Activated T-cell treated with anti-CD3 and anti-CD28 coated beads for 48 hours (primary cell): ENCODE results near the gene LANCL3.
"Not testable (repeated sequence)": the region's sequence is repeated elsewhere in the genome, so short reads cannot be mapped to it uniquely, and the experiment has no call there.

Experiments
- DNase-seq: peaks from one replicate; pipeline ENCODE4 v3.0.0-alpha.2; 2020; ENCODE audit warnings: low read depth

The LANCL3 gene

DNA sequence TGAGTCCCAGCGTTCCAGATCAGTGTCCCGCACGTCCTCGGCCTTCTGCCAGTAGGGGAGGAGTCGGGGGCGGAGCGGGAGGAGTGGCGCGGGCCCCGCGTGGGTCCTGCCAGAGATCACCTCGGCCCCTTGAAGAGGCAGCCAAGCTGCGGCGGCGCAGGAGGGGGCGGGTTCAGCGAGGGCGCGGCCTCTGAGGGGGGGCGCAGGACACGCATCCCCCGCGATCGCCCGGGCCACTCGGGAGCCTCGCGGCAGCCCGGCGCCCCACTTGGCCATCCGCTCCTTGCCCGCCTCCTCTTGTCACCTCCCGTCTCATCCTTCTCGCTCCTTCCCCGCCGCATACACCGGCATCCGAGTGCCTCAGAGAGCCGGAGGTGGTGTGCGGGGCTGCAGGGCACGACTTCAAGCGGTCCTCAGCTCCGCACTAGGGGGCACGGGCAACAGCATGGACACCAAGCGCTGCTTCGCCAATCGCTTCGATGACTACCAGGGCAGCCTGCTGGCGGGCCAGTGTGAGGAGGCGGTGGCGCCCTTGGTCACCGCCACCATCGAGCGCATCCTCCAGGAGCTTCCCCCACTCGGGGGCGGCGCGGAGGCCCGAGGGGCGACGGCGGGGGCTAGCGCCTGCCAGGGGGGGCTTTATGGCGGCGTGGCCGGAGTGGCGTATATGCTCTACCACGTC, at the start of gene LANCL3:
TSS of gene LANCL3 (plus strand) at position 236 of the 682 bp plus-strand sequence. CDS start at position 446, 210 bp downstream.
- DNase-seq = not testable (repeated sequence)

DNA sequence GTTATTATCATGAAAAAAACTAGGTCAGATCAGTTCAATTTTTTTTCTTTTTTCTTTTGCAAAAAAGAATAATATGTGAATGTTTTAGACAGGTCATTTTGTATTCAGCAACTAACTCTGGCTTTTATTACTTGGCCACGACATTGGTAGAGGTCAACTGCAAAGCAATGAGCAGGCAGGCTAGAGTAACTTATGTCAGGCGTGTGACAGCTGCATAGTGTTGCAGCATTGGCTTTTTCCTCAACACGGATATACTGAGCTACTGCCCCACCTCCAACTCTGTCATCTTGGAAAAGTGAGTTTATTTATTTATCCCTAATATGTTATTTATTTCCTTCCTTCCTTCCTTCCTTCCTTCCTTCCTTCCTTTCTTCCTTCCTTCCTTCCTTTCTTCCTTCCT, 47.8 kb upstream of the LANCL3 start:
- DNase-seq = not testable (repeated sequence)

DNA sequence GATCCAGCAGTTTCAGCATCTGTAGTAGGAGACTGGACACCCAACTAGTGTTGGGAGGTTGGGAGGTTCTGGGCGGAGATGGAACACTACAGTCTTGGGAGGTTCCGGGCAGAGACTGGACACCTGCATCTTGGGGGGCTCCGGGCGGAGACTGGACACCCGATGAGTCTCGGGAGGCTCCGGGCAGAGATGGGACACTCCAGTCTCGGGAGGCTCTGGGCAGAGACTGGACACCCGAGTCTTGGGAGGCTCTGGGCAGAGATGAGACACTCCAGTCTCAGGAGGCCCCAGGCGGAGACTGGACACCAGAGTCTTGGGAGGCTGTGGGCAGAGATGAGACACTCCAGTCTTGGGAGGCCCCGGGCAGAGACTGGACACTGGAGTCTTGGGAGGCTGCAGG, 29.5 kb upstream of the LANCL3 start:
- DNase-seq = no peak

DNA sequence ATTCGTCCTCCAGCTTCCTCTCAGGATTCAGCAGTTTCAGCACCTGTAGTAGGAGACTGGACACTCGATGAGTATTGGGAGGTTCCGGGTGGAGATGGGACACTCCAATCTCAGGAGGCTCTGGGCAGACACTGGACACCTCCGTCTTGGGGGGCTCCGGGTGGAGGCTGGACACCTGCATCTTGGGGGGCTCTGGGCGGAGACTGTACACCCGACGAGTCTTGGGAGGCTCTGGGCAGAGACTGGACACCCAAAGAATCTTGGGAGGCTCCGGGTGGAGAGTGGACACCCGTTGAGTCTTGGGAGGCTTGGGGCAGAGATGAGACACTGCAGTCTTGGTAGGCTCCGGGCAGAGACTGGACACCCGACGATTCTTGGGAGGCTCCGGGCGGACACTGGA, 28.7 kb upstream of the LANCL3 start:
- no peak for DNase-seq

DNA sequence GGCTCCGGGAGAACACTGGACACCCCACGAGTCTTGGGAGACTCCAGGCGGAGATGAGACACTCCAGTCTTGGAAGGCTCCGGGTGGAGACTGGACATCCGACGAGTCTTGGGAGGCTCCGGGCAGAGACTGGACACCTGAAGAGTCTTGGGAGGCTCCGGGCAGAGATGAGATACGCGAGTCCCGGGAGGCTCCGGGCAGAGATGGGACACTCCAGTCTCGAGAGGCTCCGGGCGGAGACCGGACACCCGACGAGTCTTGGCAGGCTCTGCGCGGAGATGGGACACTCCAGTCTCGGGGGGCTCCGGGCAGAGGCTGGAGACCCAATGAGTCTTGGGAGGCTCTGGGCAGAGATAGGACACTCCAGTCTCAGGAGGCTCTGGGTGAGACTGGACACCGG, 28.1 kb upstream of the LANCL3 start:
- DNase-seq = no peak

DNA sequence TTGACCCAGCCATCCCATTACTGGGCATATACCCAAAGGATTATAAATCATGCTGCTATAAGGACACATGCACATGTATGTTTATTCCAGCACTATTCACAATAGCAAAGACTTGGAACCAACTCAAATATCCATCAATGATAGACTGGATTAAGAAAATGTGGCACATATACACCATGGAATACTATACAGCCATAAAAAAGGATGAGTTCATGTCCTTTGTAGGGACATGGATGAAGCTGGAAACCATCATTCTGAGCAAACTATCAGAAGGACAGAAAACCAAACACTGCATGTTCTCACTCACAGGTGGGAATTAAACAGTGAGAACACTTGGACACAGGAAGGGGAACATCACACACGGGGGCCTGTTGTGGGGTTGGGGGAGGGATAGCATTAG, 26.9 kb upstream of the LANCL3 start:
- not testable (repeated sequence) for DNase-seq

DNA sequence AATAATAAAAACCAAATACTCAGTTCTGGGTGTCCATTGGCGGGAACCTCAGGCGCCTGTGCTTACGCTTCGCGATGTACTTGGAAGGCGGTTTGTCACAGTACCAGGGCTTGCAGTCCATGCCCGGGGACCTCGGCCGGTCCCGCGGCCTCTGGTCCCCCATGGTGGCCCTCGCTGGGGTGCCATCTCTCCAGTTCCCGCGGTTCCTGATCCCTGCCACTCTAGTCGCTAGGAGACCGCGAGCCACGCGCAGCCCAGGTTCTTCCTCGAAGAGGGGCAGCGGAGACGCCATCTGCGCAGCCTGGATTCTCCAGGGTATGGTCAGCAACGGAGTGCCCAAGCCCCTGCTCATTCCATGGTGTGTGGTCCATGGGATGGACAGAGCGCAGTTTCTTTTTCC, 26.4 kb upstream of the LANCL3 start:
- no peak for DNase-seq

DNA sequence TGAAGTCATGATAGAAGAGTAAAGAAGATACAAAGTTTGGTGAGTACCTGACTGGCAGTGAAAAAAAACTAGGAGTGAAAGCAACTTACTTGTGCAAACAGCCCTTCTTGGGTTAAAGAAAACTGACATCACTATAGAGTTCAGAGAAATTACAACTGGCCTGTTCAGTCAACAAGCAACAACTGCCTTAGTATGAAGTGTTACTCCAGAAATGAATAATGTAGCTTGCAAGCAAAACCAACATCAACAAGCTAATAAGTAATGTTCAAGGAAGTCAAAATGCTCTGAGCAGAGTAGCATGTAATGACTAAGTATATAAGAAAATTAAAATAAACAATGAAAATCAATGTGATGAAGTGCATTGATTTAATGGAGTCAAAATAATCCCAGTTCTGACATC, 21.8 kb upstream of the LANCL3 start:
- DNase-seq = not testable (repeated sequence)

DNA sequence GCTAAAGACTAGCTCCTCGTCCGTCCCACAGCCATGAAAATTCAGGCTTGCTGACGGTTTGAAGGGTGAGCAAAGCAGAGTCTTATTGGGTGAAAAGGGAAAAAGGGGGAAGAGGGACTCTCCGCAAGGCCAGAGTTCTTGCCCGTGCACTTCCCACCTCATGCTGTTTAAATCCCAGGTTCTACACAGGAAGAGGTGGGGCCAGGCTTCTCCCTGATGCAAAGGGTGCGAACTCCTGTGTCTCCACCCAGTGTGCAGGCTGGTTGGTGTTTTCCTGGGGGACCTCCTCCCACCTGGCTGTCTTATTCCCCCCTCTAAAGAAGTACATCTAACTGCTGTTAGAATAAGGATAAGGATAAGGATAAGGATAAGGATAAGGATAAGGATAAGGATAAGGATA, 18.0 kb upstream of the LANCL3 start:
- no peak for DNase-seq

DNA sequence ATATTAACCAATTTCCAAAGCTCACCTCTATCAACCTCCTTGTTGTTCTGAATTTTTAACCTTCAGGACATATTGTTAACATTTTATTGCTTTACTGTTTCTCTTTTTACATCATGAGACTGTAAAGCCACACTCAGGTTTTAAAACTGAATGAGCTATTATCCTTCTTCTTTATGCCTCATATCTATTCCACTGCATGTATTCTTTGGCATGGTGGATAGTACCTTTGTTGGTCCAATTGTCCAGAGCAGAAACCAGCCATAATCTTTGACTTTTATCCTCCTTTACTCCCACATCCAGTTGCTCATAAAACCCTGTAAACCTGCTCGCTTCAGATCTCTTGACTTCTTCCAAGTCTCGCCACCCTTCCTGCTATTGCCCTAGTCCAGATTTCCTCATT, 6.2 kb upstream of the LANCL3 start:
- DNase-seq = not testable (repeated sequence)

DNA sequence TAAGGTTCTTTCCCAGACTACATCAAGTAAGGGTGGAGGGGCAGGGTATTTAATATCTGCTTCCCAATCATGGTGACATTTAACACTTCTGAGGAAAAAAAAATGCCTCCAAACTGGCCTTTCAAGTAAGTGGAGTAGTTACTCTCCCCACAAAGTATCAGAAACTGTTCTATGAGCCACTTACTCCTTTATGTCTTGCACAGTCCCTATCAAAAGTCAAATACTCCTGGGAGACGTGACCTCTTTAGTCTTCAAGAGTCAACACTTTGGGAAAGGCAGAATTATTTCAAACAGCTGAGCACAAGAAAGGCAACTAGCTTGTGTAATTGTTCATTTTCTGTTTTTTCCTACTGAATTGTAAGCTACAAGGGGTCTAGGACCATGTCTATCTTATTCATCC, 1.1 kb upstream of the LANCL3 start:
- not testable (repeated sequence) for DNase-seq

DNA sequence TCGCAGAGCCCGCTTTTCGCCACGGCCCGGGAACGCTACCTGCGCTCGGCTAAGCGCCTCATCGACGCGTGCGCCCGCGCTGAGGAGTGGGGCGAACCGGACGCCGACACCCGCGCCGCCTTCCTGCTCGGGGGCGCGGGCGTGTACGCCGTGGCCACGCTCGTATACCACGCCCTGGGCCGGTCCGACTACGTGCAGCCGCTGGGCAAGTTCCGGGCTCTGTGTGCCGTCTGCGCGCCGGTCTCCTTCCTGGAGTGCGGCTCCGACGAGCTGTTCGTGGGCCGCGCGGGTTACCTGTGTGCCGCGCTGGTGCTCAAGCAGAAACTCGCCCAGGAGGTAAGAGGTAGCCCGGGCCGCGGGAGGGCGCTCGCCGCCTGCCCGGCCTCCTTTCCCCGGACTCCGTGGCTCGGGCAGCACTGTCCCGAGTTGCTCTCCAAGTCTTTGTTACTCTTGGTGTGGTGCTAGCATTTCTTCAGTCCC, 687 bp downstream of the LANCL3 start:
- DNase-seq = not testable (repeated sequence)

DNA sequence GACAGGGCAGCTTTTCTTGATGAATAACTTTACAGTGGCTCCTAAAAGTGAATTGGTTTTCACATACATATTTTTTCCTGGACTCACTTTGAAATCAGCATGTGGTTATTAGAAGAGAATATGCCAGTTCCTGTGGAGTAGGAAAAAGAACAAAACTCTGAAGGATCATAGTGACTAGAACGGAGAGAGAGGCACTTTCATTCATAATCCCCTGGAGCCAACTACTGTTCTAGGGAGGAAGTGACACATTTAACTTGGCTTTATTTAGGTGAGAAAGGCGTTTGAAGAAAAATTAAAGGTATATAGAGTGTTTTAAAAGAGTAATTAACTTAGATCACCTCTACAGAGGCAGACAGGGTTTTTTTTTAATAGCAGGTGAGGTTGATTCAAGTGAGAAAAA, 1.7 kb downstream of the LANCL3 start:
- DNase-seq = not testable (repeated sequence)

DNA sequence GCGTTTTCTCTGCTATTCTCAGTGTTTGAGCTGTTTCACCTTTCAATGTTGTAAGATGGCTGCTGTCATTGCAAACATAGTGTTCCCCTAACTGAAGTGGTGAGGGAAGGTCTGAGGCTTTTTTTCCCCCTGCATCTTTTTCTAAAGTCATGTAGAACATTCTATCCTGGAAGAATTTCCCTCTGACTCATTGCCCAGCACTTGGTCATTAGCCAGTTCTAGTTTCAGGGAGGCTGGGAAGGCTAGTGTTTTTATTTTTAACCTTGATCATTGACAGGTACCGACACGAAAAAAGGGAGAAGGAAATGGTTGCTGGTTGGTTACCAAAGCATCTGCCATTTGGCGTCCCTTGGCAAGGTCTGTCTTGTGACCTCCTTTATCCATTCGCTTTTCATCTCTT, 6.6 kb downstream of the LANCL3 start:
- DNase-seq = no peak

DNA sequence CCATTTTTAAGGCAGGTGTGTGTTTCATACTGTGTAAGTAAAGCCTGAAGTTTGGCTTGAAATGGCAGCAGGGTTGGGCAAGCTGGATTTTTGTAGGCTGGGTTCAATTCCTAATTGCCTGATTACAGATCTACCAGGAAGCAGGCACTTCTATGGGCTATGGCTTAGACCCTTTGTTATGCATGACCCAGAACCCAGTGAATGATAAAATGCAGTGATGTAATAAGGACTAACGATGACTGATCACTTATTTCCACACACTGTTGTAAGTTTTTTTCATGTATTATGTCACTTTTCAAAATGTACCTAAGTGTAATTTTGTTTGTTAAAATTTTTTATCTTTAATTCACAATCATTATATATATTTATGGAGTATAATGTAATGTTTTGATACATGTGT, 8.6 kb downstream of the LANCL3 start:
- no peak for DNase-seq

DNA sequence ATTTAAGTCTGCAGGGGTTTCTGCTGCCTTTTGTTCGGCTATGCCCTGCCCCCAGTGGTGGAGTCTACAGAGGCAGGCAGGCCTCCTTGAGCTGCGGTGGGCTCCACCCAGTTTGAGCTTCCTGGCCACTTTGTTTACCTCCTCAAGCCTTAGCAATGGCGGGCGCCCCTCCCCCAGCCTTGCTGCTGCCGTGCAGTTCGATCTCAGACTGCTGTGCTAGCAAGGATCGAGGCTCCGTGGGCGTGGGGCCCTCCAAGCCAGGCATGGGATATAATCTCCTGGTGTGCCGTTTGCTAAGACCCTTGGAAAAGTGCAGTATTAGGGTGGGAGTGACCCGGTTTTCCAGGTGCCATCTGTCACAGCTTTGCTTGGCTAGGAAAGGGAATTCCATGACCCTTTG, 15.9 kb downstream of the LANCL3 start:
- not testable (repeated sequence) for DNase-seq

DNA sequence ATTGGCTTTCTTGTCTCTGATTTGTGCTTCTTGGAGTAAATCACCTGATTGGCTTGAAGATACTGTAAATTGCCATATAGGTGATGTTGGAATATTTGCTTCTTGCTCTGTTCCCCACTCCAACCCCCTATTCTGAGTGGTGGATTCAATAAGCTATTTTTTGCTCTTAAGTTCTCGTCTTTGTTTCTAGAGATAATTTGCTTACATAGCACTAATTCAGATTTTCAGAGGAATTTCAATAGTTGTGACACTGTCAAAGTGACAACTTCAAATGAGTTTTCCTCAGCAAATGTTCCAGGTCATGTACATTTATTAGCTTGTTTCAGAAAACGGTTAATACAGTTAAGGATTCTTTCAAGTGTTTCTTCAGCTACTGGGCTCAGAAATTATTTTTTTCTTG, 18.6 kb downstream of the LANCL3 start:
- no peak for DNase-seq

DNA sequence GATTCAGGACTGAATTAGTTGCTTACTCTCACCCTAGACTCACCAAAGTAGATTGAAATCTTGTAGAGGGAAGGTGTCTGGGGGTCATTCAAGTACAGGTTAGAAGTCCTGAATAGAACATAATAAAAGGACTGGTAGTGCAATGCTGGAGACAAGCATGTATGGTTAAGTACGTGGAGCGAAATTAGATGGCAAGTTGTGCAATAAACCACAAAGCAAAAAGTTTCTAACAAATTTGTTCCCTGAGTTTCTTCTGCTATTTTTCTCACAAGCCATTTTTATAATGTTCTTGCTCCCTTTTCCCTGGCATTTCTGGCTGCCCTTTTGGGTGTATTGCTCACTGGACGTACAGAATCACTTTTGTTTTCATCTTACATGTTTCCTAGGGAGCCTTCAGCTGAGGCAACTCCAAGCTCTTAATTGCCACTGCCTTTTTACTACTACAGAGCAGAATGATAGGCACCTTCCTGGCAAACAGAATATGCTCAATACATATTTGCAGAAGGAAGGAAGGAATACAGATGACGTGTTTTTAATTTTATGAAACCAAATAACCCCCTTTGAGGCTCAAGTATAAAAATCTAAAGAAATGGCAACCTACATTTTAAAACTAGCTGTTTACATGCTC, 23.4 kb downstream of the LANCL3 start:
- DNase-seq = no peak

DNA sequence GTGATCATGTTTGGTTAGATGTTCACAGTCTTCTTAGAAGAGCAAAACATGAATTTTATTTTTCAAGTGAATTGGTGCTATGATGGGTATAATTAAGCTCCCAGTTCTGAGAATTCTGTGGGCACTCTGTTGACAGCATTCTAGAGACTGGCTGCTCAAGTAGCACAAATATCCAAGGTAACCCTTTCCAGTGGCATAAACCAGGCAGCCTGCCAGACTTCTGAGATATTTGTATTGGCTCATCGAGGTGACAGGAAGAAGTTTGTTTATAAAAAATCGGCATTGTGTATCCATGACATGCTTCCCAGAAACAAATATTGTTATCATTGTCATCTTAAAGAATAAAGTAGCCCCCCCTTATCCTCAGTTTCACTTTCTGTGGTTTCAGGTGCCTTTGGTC, 28.3 kb downstream of the LANCL3 start:
- no peak for DNase-seq

DNA sequence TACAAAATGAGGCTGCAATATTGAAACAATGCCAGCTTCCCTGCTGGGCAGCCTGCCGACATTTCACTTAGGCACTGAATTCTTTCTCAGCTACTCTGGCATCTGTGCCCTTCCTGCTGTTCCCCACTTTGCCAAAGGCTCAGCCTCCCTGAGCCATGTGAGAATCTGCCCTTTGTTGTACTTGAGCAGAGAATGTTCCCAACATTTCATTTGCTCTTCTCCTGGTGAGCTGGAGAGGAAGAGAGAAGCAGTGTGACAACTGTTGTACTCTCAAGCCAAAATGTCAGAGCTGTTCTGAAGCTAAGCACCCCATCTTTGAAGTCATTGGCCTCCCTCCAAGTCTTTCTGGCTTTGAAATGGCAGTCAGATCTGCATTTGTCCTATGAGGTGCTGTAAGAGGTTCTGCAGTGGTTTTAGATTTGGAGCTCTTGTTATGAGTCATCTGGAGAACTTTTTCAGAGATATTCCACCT, 32.5 kb downstream of the LANCL3 start:
- no peak for DNase-seq

DNA sequence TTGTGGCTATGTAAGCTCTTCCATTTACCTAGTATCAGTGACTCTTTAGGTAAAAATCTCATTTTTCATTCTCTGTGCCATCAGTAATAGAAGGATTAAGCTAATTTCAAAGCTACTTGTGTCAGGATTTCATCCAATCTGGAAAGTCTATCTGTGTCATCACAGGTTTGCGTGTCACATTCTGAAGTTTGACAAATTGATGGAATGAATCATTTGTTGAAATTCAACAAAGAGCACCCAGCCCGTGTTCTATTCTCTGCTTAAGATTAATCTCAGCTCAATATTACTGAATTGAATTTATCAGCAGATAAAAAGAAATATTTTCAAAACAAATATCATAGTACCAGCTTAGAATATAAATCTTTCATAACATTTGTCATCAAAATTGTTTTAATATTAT, 35.8 kb downstream of the LANCL3 start:
- DNase-seq = no peak

DNA sequence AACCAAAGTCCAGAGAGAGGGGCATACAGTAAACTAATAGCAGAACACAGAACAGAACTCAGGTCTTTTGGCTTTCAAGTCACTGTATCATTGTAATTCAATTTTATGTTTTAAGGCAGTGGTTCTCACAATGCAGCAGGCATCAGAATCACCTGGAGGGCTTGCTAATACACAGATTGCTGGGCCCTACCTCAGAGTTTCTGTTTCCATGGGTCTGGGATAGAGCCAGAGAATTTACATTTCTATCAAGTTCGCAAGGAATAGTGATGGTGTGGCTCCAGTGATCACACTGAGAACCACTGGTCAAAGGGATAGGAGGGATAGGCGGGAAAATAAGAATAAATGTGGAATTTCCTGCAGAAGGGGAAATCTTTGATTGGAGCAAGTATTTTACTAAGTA, 36.7 kb downstream of the LANCL3 start:
- no peak for DNase-seq

DNA sequence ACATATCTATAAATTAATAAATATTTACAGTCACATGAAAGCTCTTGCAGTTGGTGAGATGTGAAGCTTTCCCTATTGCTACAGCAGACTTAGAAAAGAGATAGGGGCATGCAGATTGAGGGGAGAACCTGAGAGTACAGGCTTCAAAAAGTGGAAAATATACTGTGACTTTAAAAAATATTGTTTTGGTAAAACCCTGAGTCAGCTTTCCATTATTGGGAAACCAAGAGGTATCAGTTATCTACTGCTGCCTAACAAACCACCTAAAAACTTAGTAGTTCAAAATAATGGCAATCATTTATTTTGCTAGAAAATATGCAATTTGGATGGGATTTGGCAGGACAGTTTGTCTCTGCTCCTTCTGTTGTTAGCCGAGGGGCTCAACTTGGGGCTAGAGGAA, 38.3 kb downstream of the LANCL3 start:
- DNase-seq = no peak

DNA sequence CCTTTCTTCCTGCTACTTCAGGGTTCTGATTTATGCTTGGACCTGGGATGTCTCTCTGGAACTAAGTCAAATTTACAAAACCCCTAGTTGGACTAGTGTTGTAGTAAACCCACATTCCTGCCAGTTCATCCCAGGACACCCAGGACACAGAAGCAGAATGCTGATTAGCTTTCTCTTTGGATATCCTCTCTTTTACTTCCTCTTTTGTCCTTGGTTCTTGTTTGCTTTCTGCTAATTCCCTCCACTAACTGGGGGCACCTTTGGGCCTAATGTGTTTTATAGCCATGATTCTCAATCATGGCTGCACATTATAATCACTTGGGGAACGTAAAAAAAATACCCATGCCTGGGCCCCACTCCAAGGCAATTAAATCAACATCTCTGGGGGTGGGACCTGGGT, 42.5 kb downstream of the LANCL3 start:
- no peak for DNase-seq
